ENCODE data around the gene TTC1.

Gene TTC1

GRCh38 chr5:160071516-160071915 lies 62.6 kb downstream of the TTC1 start:
- Mint-ChIP-seq H3K27me3 (ENCODE audit: low read depth) (no peaks in the 10 kb centered on the region), H3K4me1 (ENCODE audit: low read depth) (no peaks in the 10 kb centered on the region), H3K27ac (no peak overlapping the region), H3K4me3 (no peak overlapping the region), H3K9me3 (no peaks in the 10 kb centered on the region), H3K36me3 (ENCODE audit: low read depth) (no peaks in the 10 kb centered on the region)
- DNase-seq (ENCODE audit: low spot score) = no peak

- no peak overlapping the region for H3K27ac Mint-ChIP-seq
- H3K4me3 Mint-ChIP-seq = no peak overlapping the region
- no peaks in the 10 kb centered on the region for H3K36me3 Mint-ChIP-seq (ENCODE audit: low read depth)
Measured at GRCh38 chr5:160071916-160072315, 63.0 kb downstream of the TTC1 start.

DNA sequence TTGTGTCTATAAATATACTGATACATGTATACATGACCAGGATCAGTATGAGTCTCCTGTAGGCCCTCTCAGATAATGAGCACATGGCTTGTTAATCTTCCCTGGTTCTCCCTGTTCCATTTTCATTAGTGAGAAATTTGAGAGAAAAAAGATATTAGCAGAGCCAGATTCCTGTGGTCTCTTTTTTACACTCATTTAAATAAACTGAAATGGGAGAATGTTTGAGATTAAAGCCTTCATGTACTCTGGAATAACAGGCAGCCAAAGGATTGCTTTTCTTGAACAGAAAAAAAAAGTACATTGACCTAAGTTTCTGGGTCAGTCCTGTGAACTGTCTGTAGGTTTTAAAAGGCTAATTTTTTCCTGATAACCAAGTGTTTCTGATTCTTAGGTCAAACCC lies 66.1 kb downstream of the TTC1 start:
- Mint-ChIP-seq H3K27ac (no peak overlapping the region), H3K36me3 (ENCODE audit: low read depth) (no peaks in the 10 kb centered on the region), H3K9me3 (no peaks in the 10 kb centered on the region), H3K27me3 (ENCODE audit: low read depth) (no peaks in the 10 kb centered on the region), H3K4me1 (ENCODE audit: low read depth) (no peaks in the 10 kb centered on the region), H3K4me3 (no peak overlapping the region)
- DNase-seq (ENCODE audit: low spot score) = no peak

More at GRCh38 chr5:160071916-160072315, 63.0 kb downstream of the TTC1 start:
- H3K27me3 Mint-ChIP-seq (ENCODE audit: low read depth) = no peaks in the 10 kb centered on the region
- no peak for DNase-seq (ENCODE audit: low spot score)
- H3K4me1 Mint-ChIP-seq (ENCODE audit: low read depth) = no peaks in the 10 kb centered on the region
- no peaks in the 10 kb centered on the region for H3K9me3 Mint-ChIP-seq

GRCh38 chr5:160076997-160077396 lies 68.1 kb downstream of the TTC1 start:
- Mint-ChIP-seq H3K4me3 (no peak overlapping the region), H3K36me3 (ENCODE audit: low read depth) (no peaks in the 10 kb centered on the region), H3K27me3 (ENCODE audit: low read depth) (no peaks in the 10 kb centered on the region), H3K4me1 (ENCODE audit: low read depth) (no peaks in the 10 kb centered on the region), H3K27ac (no peak overlapping the region), H3K9me3 (no peaks in the 10 kb centered on the region)
- no peak for DNase-seq (ENCODE audit: low spot score)

DNA sequence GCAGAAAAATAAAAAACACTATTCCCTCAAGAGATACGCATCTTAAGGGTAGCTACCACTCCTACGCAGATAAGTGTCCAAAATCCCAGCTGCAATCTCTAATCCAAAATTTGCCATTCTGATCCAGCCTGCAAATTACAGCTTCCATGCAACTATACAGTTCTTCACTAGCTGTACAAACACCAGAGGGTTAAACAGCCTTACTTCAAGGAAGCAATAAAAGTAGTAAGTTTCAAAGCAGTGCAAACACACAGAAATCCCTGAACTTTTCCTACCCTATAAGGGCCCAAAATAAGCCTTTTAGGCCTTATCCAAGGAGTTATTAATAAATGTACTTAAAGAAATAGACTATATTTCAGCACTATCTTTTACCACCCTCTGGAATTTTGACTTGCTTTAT lies 70.8 kb downstream of the TTC1 start:
- H3K36me3 Mint-ChIP-seq (ENCODE audit: low read depth) = no peaks in the 10 kb centered on the region
- no peaks in the 10 kb centered on the region for H3K4me1 Mint-ChIP-seq (ENCODE audit: low read depth)
- no peak for DNase-seq (ENCODE audit: low spot score)
- H3K4me3 Mint-ChIP-seq = no peak overlapping the region
- no peaks in the 10 kb centered on the region for H3K9me3 Mint-ChIP-seq
- H3K27ac Mint-ChIP-seq = no peak overlapping the region
- H3K27me3 Mint-ChIP-seq (ENCODE audit: low read depth) = no peaks in the 10 kb centered on the region

DNA sequence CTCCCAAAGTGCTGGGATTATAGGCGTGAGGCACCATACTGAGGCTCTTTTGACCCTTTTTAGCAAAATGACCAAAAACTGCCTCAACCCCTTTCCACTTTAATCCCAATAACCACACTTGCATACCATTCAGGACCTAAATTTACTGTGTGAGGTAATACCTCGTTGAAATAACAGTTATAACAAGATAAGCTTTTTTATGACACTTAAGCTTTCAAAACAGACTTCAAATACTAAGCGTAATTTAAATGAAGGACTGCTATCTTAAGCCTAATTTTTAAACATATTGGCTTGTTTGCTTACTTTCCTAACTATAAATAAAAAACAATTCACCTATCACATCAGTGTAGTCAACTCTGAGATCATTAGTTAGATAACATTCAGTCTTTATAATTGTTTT lies 72.6 kb downstream of the TTC1 start:
- DNase-seq (ENCODE audit: low spot score) = no peak
- no peak overlapping the region for H3K27ac Mint-ChIP-seq
- no peak overlapping the region for H3K4me3 Mint-ChIP-seq
- no peaks in the 10 kb centered on the region for H3K27me3 Mint-ChIP-seq (ENCODE audit: low read depth)
- no peaks in the 10 kb centered on the region for H3K4me1 Mint-ChIP-seq (ENCODE audit: low read depth)
- H3K36me3 Mint-ChIP-seq (ENCODE audit: low read depth) = no peaks in the 10 kb centered on the region
- H3K9me3 Mint-ChIP-seq = no peaks in the 10 kb centered on the region

- H3K4me1 Mint-ChIP-seq (ENCODE audit: low read depth) = no peaks in the 10 kb centered on the region
- no peak for DNase-seq (ENCODE audit: low spot score)
- no peak overlapping the region for H3K27ac Mint-ChIP-seq
- no peaks in the 10 kb centered on the region for H3K36me3 Mint-ChIP-seq (ENCODE audit: low read depth)
- H3K9me3 Mint-ChIP-seq = no peaks in the 10 kb centered on the region
- no peak overlapping the region for H3K4me3 Mint-ChIP-seq
- H3K27me3 Mint-ChIP-seq (ENCODE audit: low read depth) = no peaks in the 10 kb centered on the region
Measured at GRCh38 chr5:160082614-160083500, 73.9 kb downstream of the TTC1 start.

DNA sequence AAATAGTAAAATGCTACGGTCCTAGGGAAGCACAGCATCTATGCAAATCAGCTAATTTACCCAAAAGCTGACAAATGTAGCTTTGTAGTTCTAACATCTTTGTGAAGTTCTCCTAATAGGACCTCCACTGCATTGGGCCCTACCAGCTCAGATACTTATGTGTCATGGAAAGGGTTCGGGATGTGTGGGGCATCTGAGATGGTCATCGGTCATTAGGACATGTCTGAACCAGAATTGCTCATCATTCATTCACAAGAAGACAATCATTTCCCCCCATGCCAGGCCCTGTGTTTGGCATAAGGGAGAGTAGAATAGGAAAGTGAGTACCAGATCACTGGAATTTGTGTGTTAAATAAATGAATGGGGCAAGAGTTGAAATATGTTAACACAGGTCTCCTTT lies 74.6 kb downstream of the TTC1 start:
- H3K27ac Mint-ChIP-seq = no peak overlapping the region
- no peak for DNase-seq (ENCODE audit: low spot score)
- H3K4me3 Mint-ChIP-seq = no peak overlapping the region
- no peaks in the 10 kb centered on the region for H3K27me3 Mint-ChIP-seq (ENCODE audit: low read depth)
- no peaks in the 10 kb centered on the region for H3K36me3 Mint-ChIP-seq (ENCODE audit: low read depth)
- H3K4me1 Mint-ChIP-seq (ENCODE audit: low read depth) = no peaks in the 10 kb centered on the region
- no peaks in the 10 kb centered on the region for H3K9me3 Mint-ChIP-seq

- Mint-ChIP-seq H3K36me3 (ENCODE audit: low read depth) (no peaks in the 10 kb centered on the region), H3K4me3 (no peak overlapping the region), H3K27ac (no peak overlapping the region), H3K9me3 (no peaks in the 10 kb centered on the region), H3K4me1 (ENCODE audit: low read depth) (no peaks in the 10 kb centered on the region), H3K27me3 (ENCODE audit: low read depth) (no peaks in the 10 kb centered on the region)
- no peak for DNase-seq (ENCODE audit: low spot score)
Measured at GRCh38 chr5:160084144-160084543, 75.2 kb downstream of the TTC1 start.

GRCh38 chr5:160087199-160087598 lies 78.3 kb downstream of the TTC1 start:
- Mint-ChIP-seq H3K27ac (no peak overlapping the region), H3K4me1 (ENCODE audit: low read depth) (peaks cover 3% of the 10 kb centered on the region), H3K36me3 (ENCODE audit: low read depth) (peaks cover 7% of the 10 kb centered on the region), H3K27me3 (ENCODE audit: low read depth) (no peaks in the 10 kb centered on the region), H3K4me3 (no peak overlapping the region), H3K9me3 (no peaks in the 10 kb centered on the region)
- DNase-seq (ENCODE audit: low spot score) = no peak

DNA sequence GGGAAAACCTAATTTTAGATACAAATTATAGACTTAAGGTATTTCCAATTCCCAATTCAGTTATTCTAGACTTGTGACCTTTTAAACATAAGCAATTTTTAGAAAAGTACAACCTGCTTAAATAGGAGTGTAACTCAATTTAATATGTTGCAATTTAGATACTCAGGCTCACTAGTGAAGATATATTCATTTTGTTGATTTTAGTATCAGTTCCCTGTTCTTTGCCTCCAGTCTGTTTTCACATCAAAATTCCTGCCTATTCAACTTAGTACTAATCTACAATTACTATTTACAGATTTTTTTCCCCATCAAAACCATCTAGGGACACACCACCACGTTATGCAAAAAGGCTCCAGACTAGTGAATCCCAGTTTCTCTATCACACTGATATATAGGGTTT lies 79.9 kb downstream of the TTC1 start:
- H3K27me3 Mint-ChIP-seq (ENCODE audit: low read depth) = no peaks in the 10 kb centered on the region

DNA sequence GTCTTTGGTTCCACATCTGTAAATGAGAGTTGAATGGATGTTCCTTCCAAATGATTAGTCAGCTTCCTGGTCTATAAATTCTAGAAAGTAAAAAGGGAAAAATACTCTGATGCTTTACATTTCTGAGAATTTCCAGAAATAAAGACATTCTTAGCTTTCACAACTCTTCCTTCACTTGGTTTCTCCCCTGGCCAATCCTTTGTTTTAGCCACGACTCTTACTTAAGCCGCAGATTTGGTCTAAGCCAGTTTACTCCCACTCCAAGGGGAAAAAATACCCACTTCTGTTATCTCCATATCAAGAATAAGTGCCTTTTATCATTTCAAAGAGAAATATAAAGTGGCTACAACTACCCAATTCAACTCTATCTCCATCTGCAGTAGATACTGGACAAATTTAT lies 80.6 kb downstream of the TTC1 start:
- no peak overlapping the region for H3K4me3 Mint-ChIP-seq
- no peaks in the 10 kb centered on the region for H3K27me3 Mint-ChIP-seq (ENCODE audit: low read depth)
- no peak for DNase-seq (ENCODE audit: low spot score)
- H3K9me3 Mint-ChIP-seq = no peaks in the 10 kb centered on the region
- H3K36me3 Mint-ChIP-seq (ENCODE audit: low read depth) = peaks cover 28% of the 10 kb centered on the region
- no peak overlapping the region for H3K27ac Mint-ChIP-seq
- H3K4me1 Mint-ChIP-seq (ENCODE audit: low read depth) = peaks cover 23% of the 10 kb centered on the region

More for the DNA sequence above, 79.9 kb downstream of the TTC1 start:
- no peak for DNase-seq (ENCODE audit: low spot score)
- Mint-ChIP-seq H3K4me1 (ENCODE audit: low read depth) (peaks cover 16% of the 10 kb centered on the region), H3K4me3 (no peak overlapping the region), H3K27ac (no peak overlapping the region), H3K36me3 (ENCODE audit: low read depth) (peaks cover 23% of the 10 kb centered on the region), H3K9me3 (no peaks in the 10 kb centered on the region)

GRCh38 chr5:160090059-160090458 lies 81.1 kb downstream of the TTC1 start:
- peaks cover 28% of the 10 kb centered on the region for H3K36me3 Mint-ChIP-seq (ENCODE audit: low read depth)
- DNase-seq (ENCODE audit: low spot score) = no peak
- peaks cover 25% of the 10 kb centered on the region for H3K4me1 Mint-ChIP-seq (ENCODE audit: low read depth)
- no peaks in the 10 kb centered on the region for H3K27me3 Mint-ChIP-seq (ENCODE audit: low read depth)
- H3K9me3 Mint-ChIP-seq = no peaks in the 10 kb centered on the region
- H3K27ac Mint-ChIP-seq = no peak overlapping the region
- H3K4me3 Mint-ChIP-seq = no peak overlapping the region

DNA sequence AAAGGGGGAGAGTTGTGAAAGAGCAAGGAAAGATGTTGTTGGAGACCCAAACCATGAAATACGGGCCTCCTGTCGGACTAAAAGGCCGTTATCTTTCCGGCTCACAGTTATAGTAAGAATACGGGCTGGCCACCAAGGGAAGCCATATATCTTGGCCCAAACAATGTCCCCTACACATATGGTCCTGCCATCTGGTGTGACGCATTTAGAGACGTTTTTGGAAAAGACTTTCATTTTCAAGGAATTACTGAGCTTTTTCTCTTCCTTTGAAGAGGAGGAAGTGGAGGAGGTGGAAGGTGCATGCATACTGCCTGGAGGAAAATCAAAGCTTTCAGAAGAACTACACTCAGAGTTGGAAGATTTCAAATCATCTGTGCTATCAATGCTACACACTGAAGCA lies 83.6 kb downstream of the TTC1 start:
- Mint-ChIP-seq H3K36me3 (ENCODE audit: low read depth) (peaks cover 35% of the 10 kb centered on the region), H3K4me3 (no peak overlapping the region), H3K27ac (no peak overlapping the region), H3K9me3 (no peaks in the 10 kb centered on the region), H3K27me3 (ENCODE audit: low read depth) (no peaks in the 10 kb centered on the region), H3K4me1 (ENCODE audit: low read depth) (peaks cover 28% of the 10 kb centered on the region)
- DNase-seq (ENCODE audit: low spot score) = no peak

Data from T-helper 2 cell treated with Interferon-gamma antibody and Interleukin-4, amounts not matched to agents 5 μg/mL and 100 μg/mL, for 36 hours (primary cell).